NCI-H146 treated with DMSO at 0.1 percent for 48 hours (cell line): ENCODE data around the gene AXL.

Experiments
- DNase-seq: peaks from one replicate; lab custom pipeline; 2025; ENCODE audit not compliant: unreplicated experiment; lab: John Stamatoyannopoulos, UW

Gene AXL

GRCh38 chr19:41233748-41234240 lies 14.8 kb downstream of the AXL start:
- no peak for DNase-seq

DNA sequence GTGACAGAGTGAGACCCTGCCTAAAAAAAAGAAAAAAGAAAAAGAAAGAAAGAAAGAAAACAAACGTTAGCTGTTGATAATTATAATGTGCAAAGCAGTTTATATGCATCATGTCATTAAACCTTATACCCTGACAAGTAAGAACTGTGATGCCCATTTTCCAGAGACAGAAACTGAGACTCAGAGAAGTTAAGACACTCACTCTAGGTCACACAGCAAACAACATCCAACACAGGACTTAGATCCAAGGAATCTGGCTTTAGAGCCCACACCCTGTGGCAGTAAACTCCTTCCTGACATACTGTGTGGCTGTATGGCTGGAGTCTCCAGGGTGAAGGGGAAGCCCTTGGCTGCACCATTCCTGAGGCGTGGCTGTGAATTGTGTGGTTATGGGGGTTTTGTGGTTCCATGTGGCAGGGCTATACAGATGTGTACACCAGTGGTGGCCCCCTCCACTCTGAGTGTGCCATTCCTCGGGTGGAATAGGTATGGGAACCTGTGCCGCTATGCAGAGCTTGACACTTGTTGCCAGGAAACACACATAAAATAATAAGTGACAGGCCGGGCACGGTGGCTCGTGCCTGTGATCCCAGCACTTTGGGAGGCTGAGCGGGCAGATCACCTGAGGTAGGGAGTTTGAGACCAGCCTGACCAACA lies 15.6 kb downstream of the AXL start:
- DNase-seq = no peak

- DNase-seq = no peak
Measured at GRCh38 chr19:41235480-41235879, 16.5 kb downstream of the AXL start.

DNA sequence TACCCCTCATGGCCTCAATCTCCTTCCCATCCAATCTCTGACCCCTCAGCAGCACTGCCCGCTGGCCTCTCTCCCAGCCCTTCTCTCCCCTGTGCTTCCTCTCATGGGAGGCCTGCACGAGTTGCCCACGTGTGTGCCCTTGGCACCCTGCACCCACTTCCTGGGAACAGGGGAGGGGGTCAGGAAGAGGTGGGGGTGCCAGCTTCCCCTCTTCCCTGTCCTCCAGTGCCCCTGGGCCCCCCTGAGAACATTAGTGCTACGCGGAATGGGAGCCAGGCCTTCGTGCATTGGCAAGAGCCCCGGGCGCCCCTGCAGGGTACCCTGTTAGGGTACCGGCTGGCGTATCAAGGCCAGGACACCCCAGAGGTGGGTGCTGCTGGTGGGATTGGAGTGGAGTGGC lies 19.2 kb downstream of the AXL start:
- DNase-seq = no peak

GRCh38 chr19:41239363-41239762 lies 20.3 kb downstream of the AXL start:
- DNase-seq = no peak

- DNase-seq = no peak
Measured at GRCh38 chr19:41239961-41240574, 21.0 kb downstream of the AXL start.

GRCh38 chr19:41241859-41242258 lies 22.8 kb downstream of the AXL start:
- no peak for DNase-seq

GRCh38 chr19:41244117-41244516 lies 25.1 kb downstream of the AXL start:
- DNase-seq = no peak

DNA sequence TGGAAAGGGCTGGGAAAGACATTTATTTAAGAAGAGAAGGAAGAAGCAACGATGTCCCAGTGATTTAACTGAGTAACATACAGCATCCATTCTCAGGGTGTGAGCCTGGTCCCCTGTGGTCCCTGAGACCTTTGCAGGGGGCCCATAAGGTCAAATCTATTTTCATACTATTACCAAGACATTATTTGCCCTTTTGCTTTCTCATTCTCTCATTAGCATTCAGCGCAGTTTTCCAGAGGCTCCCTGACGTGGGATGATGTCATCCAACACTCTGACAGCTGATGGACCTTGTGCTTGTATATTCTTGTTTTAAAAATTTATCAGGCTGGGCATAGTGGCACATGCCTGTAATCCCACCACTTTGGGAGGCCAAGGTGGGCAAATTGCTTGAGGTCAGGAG lies 26.8 kb downstream of the AXL start:
- no peak for DNase-seq

DNA sequence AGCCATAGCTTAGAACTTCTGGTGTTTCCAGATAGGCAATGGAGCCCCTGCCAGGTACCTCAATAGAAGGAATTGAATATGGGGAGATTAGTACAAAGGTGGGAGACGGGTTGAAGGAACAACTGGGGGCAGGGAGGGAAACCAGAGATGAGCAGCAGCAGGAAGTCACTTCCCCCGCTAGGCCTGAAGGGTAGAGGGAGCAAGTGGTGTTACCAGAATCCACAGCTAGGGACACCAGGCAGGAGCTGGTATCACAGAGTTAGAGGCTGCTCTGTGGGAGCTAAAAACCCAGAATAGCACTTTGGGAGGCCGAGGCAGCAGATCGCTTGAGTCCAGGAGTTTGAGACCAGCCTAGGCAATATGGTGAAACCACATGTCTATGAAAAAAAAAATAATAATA lies 29.9 kb downstream of the AXL start:
- no peak for DNase-seq

- DNase-seq = no peak
Measured at GRCh38 chr19:41249707-41250423, 30.8 kb downstream of the AXL start.

GRCh38 chr19:41253660-41254059 lies 34.6 kb downstream of the AXL start:
- no peak for DNase-seq

DNA sequence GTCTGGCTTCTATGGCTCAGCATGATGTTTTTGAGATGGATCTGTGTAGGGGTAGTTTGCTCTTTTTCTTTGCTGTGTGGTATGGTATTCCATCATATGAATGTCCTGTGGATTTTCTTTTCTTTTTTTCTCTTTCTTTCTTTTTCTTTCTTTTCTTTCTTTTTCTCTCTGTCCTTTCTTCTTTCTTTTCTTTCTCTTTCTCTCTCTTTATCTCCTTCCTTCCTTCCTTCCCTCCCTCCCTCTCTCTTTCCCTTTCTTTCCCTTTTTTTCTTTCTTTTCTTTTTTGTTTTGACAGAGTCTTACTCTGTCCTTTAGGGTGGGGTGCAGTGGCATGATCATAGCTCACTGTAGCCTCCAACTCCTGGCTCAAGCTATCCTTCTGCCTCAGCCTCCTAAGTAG lies 36.1 kb downstream of the AXL start:
- no peak for DNase-seq

GRCh38 chr19:41261474-41262190 lies 42.6 kb downstream of the AXL start:
- no peak for DNase-seq

- DNase-seq = peak; percentile 87
Measured at GRCh38 chr19:41263042-41263849, 44.2 kb downstream of the AXL start.

DNA sequence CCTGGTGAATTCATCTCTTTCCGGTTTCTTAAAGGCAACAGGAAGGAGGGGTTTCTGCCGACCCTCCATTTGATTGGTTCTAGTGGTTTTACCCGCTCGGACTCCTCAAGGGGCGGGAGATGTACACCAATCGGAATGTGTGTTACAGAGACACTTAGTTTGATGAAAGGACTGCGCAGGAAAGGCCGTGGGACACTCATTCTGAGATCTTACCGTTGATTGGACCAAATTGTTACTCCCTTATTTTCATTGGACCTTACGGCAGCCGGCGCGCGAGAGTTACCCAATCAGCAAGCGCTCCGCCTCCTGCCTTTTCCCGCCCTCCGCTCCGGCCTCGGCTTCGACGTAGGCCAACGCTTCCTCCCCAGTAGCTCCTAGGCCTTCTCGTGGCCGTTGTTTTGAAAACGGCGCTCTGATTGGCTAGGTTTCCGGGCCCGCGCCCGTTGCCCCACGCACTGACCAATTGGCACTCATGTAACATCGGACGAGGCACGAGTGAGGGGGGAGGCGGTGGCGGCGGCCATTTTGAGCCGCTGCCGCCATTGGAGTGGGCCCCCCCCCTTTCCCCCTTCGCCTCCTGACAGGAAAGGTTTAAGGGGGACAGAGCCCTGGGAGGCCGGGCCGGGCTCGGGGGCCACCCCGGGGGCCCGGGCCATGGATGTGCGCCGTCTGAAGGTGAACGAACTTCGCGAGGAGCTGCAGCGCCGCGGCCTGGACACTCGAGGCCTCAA lies 45.0 kb downstream of the AXL start, which contains the start of gene HNRNPUL1:
TSS of gene HNRNPUL1 (plus strand) at position 523 of the 731 bp plus-strand sequence. CDS start at position 655, 132 bp downstream.
- DNase-seq = peak; percentile 100

DNA sequence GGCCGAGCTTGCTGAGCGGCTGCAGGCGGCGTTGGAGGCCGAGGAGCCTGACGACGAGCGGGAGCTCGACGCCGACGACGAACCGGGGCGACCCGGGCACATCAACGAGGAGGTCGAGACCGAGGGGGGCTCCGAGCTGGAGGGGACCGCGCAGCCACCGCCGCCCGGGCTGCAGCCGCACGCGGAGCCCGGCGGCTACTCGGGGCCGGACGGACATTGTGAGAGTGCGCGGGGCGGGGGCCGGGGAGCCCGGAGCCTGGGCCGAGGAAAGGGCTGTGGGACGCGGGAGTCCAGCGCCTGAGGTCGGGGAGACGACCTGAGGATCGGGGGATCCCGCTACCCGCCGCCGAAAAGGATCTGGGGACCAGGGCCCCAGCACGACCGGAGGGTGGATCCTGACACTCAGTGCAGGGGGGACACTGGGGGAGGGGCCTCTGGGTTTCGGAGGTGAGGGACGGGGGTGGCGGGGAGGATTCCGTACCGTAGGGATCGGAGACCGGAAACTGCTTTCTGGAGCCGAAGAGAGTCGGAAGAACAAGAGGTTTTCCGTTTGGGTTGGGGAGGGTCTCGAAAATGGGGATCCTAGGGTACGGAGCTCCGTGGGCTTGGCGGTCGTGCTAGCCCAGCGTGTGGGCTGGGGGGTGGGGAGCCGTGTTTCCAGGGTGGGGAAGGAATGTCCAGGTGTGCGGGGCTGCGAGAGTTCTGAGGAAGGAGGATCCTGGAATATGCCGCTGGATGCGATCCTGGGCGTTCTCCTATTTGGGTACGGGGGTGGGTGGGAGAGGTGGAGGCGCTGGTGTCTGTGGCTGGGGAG lies 45.8 kb downstream of the AXL start:
- DNase-seq = peak; percentile 22

GRCh38 chr19:41265395-41266153 lies 46.6 kb downstream of the AXL start:
- no peak for DNase-seq
